HepG2 (cell line): Measurements from ENCODE around the gene VANGL2.

Experiments
- ASH2L ChIP-seq: fragments of 300-600, 200-600 bp; sonication (generic); IDR thresholded peaks from 2 replicates; pipeline ENCODE4 v1.7.0; 2017; ENCODE audit warnings: low read depth, mild to moderate bottlenecking, moderate library complexity, mixed read lengths, low read length; ENCODE audit not compliant: insufficient read length
- HMG20B ChIP-seq: conservative IDR thresholded peaks from 2 replicates; pipeline ENCODE4 v1.6.1; 2016; ENCODE audit warnings: missing genetic modification reagents, missing compliant biosample characterization
- KDM5B ChIP-seq: sonication (generic); formaldehyde crosslinking; IDR thresholded peaks from 2 replicates; pipeline ENCODE4 v1.4.0; 2020; ENCODE audit warnings: missing genetic modification reagents, mild to moderate bottlenecking, borderline replicate concordance
- ZNF747 ChIP-seq: sonication (generic); formaldehyde crosslinking; IDR thresholded peaks from 2 replicates; pipeline ENCODE4 v1.8.1; 2023; ENCODE audit warnings: missing genetic modification reagents, mild to moderate bottlenecking, borderline replicate concordance
- ZNF839 ChIP-seq: sonication (generic); formaldehyde crosslinking; IDR thresholded peaks from 2 replicates; pipeline ENCODE4 v1.4.0; 2020; ENCODE audit warnings: missing genetic modification reagents, mild to moderate bottlenecking, borderline replicate concordance
- TF ChIP-seq, protein P1 (sequence below): sonication (generic); formaldehyde crosslinking; IDR thresholded peaks from 2 replicates; pipeline ENCODE4 v1.4.0; 2020; ENCODE audit warnings: missing genetic modification reagents
- TF ChIP-seq, protein P2 (sequence below): sonication (generic); formaldehyde crosslinking; conservative IDR thresholded peaks from 2 replicates; pipeline ENCODE4 v1.5.0; 2020; ENCODE audit warnings: missing genetic modification reagents
- TF ChIP-seq, protein P3 (sequence below): sonication (generic); formaldehyde crosslinking; IDR thresholded peaks from 2 replicates; pipeline ENCODE4 v1.5.0; 2020; ENCODE audit warnings: mild to moderate bottlenecking, missing genetic modification reagents, borderline replicate concordance
- TF ChIP-seq, protein P4 (sequence below): IDR thresholded peaks from 2 replicates; pipeline ENCODE4 v1.6.1; 2012; ENCODE audit warnings: inconsistent platforms
- TF ChIP-seq, protein P5 (sequence below): sonication (generic); formaldehyde crosslinking; IDR thresholded peaks from 2 replicates; pipeline ENCODE4 v1.5.0; 2020; ENCODE audit warnings: mild to moderate bottlenecking, missing genetic modification reagents, moderate library complexity

DNA sequence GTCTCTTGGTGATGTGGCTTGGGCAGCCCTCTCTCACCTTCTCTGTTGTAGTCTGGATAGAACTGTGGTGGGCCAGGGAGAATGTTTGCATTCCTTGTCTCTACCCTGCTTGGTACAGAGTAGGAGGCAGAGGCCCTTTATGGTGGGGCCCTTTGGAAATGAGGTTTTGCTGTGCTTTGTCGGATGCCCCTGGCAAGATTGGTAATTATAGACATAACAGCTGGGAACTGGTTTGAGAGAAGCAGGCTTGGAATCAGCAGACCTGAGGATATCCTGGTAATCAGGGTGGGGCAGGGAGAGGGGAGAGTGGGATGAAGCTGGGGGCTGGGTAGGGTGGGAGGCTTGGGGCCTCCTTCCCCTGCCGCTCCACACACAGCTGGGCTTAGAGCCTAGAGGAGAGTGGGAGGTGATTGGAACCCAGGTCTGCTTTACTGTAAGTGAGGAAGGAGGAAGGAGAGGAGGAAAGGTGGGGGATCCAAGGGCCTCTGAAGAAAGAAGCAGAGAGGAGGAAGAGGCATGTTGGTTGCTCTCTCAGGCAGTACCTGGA lies 5.0 kb downstream of the VANGL2 start:
- TF ChIP-seq, protein P1, sequence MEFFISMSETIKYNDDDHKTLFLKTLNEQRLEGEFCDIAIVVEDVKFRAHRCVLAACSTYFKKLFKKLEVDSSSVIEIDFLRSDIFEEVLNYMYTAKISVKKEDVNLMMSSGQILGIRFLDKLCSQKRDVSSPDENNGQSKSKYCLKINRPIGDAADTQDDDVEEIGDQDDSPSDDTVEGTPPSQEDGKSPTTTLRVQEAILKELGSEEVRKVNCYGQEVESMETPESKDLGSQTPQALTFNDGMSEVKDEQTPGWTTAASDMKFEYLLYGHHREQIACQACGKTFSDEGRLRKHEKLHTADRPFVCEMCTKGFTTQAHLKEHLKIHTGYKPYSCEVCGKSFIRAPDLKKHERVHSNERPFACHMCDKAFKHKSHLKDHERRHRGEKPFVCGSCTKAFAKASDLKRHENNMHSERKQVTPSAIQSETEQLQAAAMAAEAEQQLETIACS (CRISPR knock-in tag): no peak
- TF ChIP-seq, protein P2, sequence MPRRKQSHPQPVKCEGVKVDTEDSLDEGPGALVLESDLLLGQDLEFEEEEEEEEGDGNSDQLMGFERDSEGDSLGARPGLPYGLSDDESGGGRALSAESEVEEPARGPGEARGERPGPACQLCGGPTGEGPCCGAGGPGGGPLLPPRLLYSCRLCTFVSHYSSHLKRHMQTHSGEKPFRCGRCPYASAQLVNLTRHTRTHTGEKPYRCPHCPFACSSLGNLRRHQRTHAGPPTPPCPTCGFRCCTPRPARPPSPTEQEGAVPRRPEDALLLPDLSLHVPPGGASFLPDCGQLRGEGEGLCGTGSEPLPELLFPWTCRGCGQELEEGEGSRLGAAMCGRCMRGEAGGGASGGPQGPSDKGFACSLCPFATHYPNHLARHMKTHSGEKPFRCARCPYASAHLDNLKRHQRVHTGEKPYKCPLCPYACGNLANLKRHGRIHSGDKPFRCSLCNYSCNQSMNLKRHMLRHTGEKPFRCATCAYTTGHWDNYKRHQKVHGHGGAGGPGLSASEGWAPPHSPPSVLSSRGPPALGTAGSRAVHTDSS (CRISPR knock-in tag): no peak
- TF ChIP-seq ZNF747 (CRISPR knock-in tag) (no peak), ZNF839 (CRISPR knock-in tag) (no peak), HMG20B (no peak), KDM5B (CRISPR knock-in tag) (no peak), ASH2L (no peak)
- TF ChIP-seq, protein P3, sequence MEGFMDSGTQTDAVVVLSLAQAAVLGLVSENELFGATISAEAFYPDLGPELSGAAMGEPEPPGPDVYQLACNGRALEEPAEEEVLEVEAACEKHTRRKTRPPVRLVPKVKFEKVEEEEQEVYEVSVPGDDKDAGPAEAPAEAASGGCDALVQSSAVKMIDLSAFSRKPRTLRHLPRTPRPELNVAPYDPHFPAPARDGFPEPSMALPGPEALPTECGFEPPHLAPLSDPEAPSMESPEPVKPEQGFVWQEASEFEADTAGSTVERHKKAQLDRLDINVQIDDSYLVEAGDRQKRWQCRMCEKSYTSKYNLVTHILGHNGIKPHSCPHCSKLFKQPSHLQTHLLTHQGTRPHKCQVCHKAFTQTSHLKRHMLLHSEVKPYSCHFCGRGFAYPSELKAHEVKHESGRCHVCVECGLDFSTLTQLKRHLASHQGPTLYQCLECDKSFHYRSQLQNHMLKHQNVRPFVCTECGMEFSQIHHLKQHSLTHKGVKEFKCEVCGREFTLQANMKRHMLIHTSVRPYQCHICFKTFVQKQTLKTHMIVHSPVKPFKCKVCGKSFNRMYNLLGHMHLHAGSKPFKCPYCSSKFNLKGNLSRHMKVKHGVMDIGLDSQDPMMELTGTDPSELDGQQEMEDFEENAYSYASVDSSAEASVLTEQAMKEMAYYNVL (CRISPR knock-in tag): no peak
- TF ChIP-seq, protein P4, sequence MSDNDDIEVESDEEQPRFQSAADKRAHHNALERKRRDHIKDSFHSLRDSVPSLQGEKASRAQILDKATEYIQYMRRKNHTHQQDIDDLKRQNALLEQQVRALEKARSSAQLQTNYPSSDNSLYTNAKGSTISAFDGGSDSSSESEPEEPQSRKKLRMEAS: no peak
- TF ChIP-seq, protein P5, sequence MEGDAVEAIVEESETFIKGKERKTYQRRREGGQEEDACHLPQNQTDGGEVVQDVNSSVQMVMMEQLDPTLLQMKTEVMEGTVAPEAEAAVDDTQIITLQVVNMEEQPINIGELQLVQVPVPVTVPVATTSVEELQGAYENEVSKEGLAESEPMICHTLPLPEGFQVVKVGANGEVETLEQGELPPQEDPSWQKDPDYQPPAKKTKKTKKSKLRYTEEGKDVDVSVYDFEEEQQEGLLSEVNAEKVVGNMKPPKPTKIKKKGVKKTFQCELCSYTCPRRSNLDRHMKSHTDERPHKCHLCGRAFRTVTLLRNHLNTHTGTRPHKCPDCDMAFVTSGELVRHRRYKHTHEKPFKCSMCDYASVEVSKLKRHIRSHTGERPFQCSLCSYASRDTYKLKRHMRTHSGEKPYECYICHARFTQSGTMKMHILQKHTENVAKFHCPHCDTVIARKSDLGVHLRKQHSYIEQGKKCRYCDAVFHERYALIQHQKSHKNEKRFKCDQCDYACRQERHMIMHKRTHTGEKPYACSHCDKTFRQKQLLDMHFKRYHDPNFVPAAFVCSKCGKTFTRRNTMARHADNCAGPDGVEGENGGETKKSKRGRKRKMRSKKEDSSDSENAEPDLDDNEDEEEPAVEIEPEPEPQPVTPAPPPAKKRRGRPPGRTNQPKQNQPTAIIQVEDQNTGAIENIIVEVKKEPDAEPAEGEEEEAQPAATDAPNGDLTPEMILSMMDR (CRISPR knock-in tag): no peak
